Measurements from ENCODE around the gene MPL.

MPL gene

DNA sequence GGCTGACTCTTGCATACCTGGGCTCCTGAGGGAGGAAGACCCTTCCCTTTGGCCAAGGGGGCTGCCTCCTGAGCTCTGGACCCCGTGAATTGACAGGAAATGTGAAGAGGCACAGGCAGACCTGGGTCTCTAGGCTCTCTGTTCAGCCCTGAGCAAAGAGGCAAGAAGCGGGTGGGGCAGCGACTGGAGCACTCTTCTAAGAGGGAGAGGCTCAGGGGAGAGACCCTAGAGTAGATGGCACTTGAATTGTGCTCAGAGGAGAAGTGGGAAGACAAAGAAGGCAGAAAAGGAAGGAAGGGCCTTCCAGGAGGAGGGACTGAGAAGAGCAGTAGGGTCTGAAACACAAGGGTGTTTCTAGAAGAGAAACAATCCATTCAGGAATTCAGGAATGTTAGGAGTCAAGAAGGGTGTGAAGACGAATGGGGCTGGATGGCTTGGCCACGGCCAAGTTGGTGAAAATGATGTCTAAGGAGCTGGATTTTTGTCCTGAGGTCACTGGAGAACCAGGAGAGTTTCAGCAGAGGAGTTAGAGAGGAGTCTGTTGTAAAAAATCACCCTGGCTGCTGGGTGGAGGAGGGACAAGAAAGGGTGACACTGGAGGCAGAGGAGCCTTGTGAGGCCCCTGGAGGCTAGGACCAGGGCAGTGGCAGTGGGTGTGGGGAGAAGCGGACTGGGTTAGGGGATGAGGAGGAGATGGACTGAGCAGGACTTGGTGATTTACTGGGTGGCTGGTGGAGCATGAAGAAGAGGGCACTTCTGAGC is 31.5 kb upstream of the MPL start:
- no peak for DNase-seq (ENCODE audit: low read depth, low spot score)

DNA sequence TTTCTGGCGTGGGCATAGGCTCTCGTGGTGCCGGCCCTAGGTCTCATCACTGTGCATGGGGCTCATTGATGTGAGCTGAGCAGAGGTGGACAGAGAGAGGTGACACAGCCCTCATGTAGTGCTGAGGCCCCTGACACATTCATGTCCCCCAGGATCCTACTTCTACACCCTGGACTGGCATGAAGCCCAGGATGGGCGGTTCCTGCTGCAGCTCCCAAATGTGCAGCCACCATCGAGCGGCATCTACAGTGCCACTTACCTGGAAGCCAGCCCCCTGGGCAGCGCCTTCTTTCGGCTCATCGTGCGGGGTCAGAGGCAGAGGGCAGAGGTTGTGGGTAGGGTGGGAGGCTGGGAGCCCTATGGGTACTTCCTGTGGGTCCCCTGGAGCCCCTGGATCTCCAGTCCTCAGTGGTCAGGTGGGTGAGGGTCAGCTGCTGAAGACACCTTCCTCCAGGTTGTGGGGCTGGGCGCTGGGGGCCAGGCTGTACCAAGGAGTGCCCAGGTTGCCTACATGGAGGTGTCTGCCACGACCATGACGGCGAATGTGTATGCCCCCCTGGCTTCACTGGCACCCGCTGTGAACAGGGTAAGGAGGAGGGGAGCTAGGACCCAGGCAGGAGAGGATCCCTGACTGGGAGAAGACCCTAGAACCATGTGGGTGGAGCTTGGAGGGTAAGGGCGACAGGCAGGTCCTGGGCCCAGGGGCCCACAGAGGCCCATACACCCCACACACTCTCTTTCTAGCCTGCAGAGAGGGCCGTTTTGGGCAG is 30.7 kb upstream of the MPL start:
- no peak for DNase-seq (ENCODE audit: low read depth, low spot score)

DNA sequence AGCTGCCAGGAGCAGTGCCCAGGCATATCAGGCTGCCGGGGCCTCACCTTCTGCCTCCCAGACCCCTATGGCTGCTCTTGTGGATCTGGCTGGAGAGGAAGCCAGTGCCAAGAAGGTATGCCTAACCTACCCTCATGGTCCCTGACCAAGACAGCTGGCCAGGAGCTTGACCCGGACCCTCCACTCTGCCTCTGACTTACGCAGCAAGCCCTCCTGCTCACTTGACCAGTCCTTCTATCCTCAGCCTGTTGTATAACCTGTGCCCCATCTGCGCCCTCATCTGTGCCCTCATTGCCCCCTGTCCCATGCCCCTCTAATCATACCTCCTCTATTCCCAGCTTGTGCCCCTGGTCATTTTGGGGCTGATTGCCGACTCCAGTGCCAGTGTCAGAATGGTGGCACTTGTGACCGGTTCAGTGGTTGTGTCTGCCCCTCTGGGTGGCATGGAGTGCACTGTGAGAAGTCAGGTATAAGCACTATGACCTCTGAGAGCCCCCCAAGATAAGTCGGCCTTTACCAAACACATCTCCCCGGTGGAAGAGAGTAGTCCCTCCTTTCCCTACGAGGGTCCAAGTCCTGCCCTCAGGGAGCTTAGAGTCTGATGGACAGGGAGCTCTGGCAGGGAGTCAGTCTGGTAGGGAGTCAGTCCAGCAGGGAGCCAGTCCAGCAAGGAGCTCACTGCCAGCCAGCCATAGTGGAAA is 30.0 kb upstream of the MPL start:
- DNase-seq (ENCODE audit: low read depth, low spot score), result no peak

DNA sequence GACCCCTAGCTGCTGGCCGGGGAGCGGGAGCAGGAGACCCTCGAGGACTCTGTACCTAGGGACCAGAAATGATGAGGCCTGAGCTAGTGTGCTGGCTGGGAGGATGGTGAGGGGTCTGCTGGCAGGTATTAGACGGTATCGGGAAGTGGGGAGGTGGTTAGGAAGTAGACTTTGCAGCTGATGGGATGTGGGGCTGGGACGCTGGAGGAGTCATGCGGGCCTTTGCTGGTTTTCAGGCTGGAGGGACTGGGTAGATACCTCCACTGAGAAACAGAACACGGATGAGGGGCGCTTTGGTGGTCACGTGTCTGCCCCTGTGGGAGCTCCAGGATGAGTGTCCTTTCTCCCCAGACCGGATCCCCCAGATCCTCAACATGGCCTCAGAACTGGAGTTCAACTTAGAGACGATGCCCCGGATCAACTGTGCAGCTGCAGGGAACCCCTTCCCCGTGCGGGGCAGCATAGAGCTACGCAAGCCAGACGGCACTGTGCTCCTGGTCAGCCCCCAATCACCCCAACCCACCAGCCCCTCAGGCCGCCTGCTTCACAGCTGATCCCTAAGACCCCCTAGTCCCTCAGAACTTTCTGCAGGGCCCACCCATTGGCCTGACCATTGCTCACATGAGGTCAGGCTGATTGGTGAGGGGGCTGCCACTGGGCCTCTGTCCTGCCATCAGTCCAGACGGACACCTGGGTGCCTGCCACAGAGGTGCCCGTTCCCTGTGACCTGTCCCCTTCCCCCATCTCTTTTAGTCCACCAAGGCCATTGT is 28.8 kb upstream of the MPL start:
- DNase-seq (ENCODE audit: low read depth, low spot score), result no peak

DNA sequence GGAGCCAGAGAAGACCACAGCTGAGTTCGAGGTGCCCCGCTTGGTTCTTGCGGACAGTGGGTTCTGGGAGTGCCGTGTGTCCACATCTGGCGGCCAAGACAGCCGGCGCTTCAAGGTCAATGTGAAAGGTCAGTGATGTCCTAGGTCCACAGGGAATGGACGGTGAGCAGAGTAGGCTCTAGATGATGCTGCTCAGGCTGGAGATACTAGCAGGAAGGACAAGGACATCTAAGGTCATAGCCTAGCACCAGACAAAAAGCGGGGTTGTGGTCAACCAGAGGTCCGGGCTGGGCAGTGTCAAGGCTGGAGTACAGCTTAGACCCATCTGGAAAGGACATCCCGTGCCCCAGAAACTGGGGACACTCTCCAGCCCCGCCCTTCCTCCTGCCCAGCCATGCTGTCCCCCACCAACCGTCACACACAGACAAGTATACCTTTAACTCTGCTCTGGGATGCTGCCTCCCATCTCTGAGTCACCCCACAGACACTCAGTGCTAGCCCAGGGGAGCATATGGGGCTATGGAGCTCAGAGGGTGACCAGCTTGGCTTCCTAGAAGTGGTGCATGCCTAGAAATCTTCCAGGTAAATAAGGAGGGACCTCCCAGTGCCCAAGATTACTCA is 28.1 kb upstream of the MPL start:
- DNase-seq (ENCODE audit: low read depth, low spot score), result no peak

DNA sequence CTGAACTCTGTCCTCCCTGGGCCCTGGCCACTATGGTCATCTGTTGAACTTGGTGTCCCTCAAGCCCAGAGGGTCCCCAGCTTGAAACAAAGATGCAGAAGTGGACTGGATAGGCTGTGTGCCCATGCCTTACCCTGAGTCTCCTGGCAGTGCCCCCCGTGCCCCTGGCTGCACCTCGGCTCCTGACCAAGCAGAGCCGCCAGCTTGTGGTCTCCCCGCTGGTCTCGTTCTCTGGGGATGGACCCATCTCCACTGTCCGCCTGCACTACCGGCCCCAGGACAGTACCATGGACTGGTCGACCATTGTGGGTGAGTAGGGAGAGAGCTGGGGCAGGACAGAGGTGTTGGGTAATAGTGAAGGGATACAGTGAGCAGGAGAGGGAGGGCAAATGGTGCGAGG is 26.1 kb upstream of the MPL start:
- no peak for DNase-seq (ENCODE audit: low read depth, low spot score)

DNA sequence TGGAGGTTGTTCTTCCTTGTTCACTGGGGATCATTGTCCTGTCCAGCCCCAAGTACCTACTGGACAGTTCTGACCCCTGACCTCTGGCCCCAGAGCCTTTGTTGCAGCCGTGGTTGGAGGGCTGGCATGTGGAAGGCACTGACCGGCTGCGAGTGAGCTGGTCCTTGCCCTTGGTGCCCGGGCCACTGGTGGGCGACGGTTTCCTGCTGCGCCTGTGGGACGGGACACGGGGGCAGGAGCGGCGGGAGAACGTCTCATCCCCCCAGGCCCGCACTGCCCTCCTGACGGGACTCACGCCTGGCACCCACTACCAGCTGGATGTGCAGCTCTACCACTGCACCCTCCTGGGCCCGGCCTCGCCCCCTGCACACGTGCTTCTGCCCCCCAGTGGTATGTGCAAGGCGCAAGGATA is 25.4 kb upstream of the MPL start:
- no peak for DNase-seq (ENCODE audit: low read depth, low spot score)

DNA sequence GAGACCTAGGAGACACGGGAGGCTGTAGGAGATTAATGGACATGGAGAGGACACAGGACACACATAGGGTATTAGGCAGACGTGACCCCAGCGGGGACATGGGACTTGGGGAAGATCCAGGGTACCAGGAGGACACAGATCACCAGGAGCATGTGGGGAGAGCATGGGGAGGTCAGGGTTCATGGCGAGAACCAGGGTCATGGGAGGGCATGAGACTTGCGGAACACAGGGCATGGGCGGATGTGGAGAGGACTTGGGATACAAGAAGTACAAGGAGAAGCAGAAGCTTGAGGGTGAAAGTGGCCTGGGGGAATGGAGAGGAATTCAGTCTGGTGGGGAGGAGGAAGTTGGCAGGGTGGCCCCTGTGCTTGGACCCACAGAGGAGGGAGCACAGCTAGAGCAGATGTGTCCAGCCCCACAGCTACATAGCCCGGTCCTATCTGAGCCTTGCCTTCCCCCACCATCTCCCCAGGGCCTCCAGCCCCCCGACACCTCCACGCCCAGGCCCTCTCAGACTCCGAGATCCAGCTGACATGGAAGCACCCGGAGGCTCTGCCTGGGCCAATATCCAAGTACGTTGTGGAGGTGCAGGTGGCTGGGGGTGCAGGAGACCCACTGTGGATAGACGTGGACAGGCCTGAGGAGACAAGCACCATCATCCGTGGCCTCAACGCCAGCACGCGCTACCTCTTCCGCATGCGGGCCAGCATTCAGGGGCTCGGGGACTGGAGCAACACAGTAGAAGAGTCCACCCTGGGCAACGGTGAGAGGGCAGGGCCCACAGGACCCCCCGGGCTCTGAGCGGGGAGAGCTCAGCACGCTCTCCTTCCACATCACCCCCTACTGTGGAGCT is 24.7 kb upstream of the MPL start:
- DNase-seq (ENCODE audit: low read depth, low spot score), result no peak

DNA sequence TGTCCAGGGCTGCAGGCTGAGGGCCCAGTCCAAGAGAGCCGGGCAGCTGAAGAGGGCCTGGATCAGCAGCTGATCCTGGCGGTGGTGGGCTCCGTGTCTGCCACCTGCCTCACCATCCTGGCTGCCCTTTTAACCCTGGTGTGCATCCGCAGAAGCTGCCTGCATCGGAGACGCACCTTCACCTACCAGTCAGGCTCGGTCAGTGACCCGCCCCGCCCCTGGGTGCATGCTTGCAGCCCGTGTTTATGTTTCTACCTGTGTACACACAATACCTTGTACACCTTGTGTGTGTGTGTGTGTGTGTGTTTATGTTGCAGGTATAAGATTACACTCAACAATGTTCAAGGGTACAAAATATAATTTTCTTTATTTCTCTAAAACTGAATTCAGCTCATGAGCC is 23.8 kb upstream of the MPL start:
- DNase-seq (ENCODE audit: low read depth, low spot score), result no peak

DNA sequence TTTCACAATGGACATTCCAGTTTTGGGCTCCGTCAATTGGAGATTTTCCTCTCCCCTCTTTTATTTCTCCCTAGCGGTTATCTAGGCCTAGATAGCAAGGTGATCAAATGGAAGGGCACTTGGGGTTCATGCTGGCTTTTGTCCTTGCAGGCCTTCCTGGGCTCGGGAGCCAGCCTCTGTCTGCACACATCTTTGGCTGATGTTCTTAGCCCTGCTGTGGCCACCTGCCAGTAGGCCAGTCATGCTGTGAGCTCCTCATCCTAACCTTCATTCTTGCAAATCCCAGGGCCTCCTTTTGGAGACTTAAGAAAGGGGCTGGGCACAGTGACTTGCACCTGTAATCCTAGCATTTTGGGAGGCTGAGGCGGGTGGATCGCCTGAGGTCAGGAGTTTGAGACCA is 23.4 kb upstream of the MPL start:
- DNase-seq (ENCODE audit: low read depth, low spot score), result no peak

DNA sequence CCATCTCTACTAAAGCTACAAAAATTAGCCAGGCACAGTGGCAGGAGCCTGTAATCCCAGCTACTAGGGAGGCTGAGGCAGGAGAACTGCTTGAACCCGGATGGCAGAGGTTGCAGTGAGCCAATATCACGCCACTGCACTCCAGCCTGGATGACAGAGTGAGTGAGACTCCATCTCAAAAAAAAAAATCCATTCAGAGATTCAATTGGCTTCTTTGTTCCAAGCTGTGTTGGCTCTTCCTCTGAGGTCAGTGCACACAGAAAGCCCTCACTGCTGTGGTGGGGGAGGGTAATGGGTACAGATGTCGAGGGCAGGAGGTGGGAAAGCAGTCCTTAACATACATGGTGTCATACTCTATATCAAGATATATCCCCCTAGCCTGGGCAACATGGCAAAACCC is 22.1 kb upstream of the MPL start:
- DNase-seq (ENCODE audit: low read depth, low spot score), result no peak

DNA sequence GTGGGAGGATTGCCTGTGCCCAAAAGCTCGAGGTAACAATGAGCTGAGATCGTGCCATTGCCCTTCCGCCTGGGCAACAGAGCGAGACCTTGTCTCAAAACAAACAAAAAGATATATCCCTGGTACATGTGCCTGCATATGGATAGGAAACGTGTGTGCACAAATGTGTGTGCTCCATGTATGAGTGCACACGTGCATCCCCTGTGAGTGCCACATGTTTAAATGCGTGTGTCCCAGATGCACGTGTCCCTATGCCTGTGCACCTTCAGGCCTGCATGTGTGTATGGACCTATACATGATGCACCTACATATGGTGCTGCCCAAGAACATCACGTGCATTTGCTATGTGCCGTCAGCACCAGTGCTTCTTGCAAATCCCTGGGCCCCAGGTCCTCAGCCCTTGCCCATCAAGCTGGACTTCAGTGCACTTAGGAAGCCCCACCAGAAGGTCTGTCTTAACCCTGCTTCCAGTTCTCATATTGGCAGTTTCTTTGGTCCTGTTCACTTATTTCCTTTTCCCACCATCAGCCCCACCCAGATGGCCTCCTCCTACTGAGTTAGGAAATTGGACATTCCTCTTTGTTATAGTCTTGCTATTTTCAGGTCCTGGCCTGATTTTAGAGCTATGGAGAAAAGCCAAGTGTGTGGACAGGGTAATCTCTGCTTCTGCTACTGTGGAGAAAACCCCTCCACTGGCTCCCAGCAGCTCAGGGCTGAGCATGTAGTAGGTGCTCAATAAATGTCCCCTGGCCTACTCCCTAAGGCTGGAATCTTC is 21.5 kb upstream of the MPL start:
- DNase-seq (ENCODE audit: low read depth, low spot score), result no peak

DNA sequence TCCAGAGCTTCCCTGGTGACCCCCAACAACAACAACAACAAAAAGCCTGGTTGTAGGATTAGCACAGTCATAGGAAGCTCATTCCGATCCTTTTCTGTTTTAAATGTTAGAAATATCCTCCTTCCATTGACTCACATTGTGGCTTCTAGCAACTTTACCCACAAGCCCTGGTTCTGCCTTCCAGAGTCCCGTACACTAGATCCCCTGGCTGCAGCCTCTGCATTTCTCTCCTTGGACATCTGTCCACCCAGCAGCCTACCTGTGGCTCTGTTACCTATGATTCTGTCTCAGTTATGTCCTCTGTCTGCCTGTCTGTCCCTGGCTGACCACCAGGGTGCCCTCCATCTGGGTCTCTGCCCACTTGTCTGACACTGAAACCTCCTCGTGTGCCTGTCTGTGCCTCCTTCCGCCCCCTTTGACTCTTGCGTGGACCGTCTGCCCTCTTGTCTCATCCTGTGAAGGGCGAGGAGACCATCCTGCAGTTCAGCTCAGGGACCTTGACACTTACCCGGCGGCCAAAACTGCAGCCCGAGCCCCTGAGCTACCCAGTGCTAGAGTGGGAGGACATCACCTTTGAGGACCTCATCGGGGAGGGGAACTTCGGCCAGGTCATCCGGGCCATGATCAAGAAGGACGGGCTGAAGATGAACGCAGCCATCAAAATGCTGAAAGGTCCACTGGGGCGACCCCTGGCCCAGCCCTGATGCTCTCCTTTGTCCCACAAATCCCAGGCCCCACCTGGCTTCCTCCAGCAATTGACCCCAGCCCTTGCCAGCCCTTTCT is 20.7 kb upstream of the MPL start:
- no peak for DNase-seq (ENCODE audit: low read depth, low spot score)

DNA sequence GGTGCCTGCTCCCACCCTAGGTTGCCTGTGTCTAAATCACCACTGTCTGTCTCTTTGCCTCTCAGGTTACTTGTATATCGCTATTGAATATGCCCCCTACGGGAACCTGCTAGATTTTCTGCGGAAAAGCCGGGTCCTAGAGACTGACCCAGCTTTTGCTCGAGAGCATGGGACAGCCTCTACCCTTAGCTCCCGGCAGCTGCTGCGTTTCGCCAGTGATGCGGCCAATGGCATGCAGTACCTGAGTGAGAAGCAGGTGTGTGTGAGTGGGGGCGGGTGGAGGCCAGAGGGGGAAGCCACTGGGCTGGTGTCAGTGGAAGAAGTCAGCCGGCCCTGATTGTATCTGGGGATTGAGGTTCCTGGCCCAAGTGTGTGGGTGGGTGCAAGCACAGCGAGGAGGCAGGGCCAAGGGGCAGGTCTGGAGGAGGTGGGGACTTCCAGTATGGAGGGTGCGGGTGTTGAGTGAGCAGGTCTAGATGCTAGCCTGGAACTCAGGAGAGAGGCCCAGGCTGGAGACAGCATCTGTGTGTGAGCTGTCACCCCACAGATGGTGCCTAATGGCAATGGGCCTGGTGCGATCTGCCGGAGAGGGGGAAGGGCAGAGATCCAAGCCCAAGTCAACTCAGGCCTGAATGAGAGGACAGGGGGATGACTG is 19.7 kb upstream of the MPL start:
- no peak for DNase-seq (ENCODE audit: low read depth, low spot score)

DNA sequence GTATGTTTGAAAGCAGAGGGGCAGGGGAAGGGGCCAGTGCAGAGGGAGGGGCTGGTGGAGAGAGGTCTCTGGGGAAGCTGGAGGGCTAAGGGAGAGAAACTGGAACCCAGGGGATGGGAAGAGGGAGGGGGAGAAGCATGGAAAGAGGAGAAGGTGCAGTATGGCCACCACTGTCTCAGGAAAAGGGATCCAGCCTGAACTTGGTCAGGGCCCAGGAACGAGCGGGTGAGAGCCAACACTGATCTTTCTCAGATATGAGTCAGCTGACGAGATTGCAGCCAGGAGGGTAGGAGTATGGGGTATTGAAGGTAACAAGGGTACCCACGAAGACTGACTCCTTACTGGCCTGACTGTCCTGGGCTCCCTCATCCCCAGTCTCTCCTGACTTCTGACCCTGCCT is 18.8 kb upstream of the MPL start:
- DNase-seq (ENCODE audit: low read depth, low spot score), result no peak

DNA sequence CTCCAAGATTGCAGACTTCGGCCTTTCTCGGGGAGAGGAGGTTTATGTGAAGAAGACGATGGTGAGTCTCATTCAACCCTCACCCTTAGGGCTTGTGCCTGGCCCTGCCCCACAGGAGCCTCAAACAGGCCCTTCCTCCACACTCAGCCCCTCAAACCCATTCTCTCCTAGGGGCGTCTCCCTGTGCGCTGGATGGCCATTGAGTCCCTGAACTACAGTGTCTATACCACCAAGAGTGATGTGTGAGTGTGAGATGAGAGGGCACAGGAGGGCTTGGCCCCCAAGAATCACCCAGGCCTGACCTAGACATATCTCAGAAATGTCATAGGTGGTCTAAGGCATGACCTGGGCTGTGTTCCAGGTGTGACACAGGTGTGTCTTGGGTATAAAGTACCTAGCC is 18.3 kb upstream of the MPL start:
- DNase-seq (ENCODE audit: low read depth, low spot score), result no peak

DNA sequence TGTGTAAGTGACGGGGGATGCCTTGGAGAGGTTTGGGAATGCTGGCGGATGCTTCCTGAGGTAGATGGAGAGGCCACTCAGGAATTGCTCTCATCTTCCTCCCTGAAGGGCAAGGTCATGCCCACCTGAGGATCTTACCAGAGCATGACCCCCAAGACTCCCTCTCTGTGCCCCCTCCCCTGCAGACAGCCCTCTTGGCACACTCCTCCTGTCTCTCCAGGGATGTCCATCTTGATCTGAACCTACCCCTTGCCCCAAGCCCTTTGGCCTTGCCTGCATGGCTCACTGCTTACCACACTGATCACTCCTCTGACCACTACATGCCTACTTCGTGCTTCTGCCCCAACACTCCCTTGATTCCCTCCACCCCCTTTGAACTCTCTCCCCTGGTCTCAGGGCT is 17.9 kb upstream of the MPL start:
- no peak for DNase-seq (ENCODE audit: low read depth, low spot score)

DNA sequence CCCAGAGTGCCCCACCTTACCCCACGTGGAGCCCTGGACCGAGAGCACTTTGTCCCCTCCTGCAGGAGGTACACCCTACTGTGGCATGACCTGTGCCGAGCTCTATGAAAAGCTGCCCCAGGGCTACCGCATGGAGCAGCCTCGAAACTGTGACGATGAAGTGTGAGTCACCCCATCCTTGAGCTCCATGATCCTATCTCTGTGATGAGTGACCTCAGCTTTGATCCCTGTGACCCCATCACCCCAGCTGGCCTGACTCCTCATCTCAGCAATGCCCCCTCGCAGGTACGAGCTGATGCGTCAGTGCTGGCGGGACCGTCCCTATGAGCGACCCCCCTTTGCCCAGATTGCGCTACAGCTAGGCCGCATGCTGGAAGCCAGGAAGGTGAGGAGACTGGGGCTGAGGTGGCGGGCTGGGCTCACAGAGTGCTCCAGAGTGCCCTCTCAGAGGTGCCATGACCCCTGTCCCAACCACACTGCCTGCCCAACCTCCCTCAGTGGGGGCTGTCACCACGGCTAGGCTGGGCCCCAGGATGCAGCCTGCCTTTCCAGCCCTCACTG is 16.2 kb upstream of the MPL start:
- no peak for DNase-seq (ENCODE audit: low read depth, low spot score)
